C1 segment of cervical spinal cord (tissue), 14 donors: Measurements from ENCODE around the gene NCAM1.

Experiments
- DNase-seq, 14 donors: peaks; one replicate each; lab custom pipeline; 2025; lab: John Stamatoyannopoulos, UW

Gene NCAM1

GRCh38 chr11:113129261-113129992 lies 168.2 kb downstream of the NCAM1 start:
- DNase-seq: no peak

- no peak for DNase-seq
These were observed 170.0 kb downstream of the NCAM1 start for GRCh38 chr11:113131036-113131775.

- DNase-seq: no peak
These were observed 171.9 kb downstream of the NCAM1 start for GRCh38 chr11:113133071-113133470.

- DNase-seq: no peak
These were observed 173.4 kb downstream of the NCAM1 start for GRCh38 chr11:113134626-113135025.

GRCh38 chr11:113137713-113138529 lies 176.7 kb downstream of the NCAM1 start:
- peak in 6 of 14 donors; percentile 30 to 57 (median 34) for DNase-seq

- DNase-seq: no peak
These were observed 177.5 kb downstream of the NCAM1 start for GRCh38 chr11:113138731-113139130.

- peak in 1 of 14 donors; percentile 11 for DNase-seq
These were observed 179.8 kb downstream of the NCAM1 start for GRCh38 chr11:113141010-113141409.

GRCh38 chr11:113142508-113142907 lies 181.3 kb downstream of the NCAM1 start:
- peak in 1 of 14 donors; percentile 77 for DNase-seq

GRCh38 chr11:113147249-113147648 lies 186.0 kb downstream of the NCAM1 start:
- DNase-seq: peak in 11 of 14 donors; percentile 31 to 80 (median 66)

GRCh38 chr11:113148076-113148475 lies 186.9 kb downstream of the NCAM1 start:
- DNase-seq: no peak

GRCh38 chr11:113148652-113149051 lies 187.4 kb downstream of the NCAM1 start:
- no peak for DNase-seq

GRCh38 chr11:113151521-113151920 lies 190.3 kb downstream of the NCAM1 start:
- no peak for DNase-seq

- DNase-seq: no peak
These were observed 191.3 kb downstream of the NCAM1 start for GRCh38 chr11:113152500-113152899.

- no peak for DNase-seq
These were observed 192.6 kb downstream of the NCAM1 start for GRCh38 chr11:113153847-113154246.

GRCh38 chr11:113159988-113160807 lies 199.0 kb downstream of the NCAM1 start:
- DNase-seq: peak in 1 of 14 donors; percentile 10

- DNase-seq: peak in 1 of 14 donors; percentile 15
These were observed 199.5 kb downstream of the NCAM1 start for GRCh38 chr11:113160808-113161124.

- peak in 1 of 14 donors; percentile 93 for DNase-seq
These were observed 200.7 kb downstream of the NCAM1 start for GRCh38 chr11:113161711-113162591.

- peak in 11 of 14 donors; percentile 24 to 63 (median 43) for DNase-seq
These were observed 201.4 kb downstream of the NCAM1 start for GRCh38 chr11:113162592-113162962.

- DNase-seq: peak in 1 of 14 donors; percentile 39
These were observed 202.2 kb downstream of the NCAM1 start for GRCh38 chr11:113163291-113164030.

GRCh38 chr11:113166280-113166679 lies 205.1 kb downstream of the NCAM1 start:
- DNase-seq: no peak
